HepG2 (cell line): ENCODE data around the gene CCNL1. TPM values are rescaled to one million over a fixed set of nuclear protein-coding genes. Genes with fewer than 3 reads are reported as not detected.

Experiments
- ATAC-seq: fragments of 200-7000 bp; cut with Tn5 transposase; 3 replicates; pipeline ENCODE4 v1.9.1; 2020; ENCODE audit warnings: mild to moderate bottlenecking, moderate library complexity
- BruUV-seq: library from RNA; stranded (reverse); fragments of 400-500 nt; replicated peaks from 2 replicates; lab custom pipeline; 2021; lab: Mats Ljungman, UMichigan
- CTCF ChIA-PET: fragments of 300-600 bp; formaldehyde crosslinking; extraction: SDS; loops from one replicate; lab custom pipeline; 2021; ENCODE audit warnings: low total read pairs, inconsistent platforms, low intra/inter-chr PET ratio; lab: Yijun Ruan, JAX
- POLR2A ChIA-PET: fragments of 350-600 bp; sonication (Branson Sonifier 250); formaldehyde crosslinking; loops from one replicate; lab custom pipeline; 2020; ENCODE audit warnings: antibody characterized with exemption, inconsistent platforms; lab: Yijun Ruan, JAX
- DNase-seq: peaks from one replicate; pipeline ENCODE4 v3.0.0-alpha.2; 2015; ENCODE audit warnings: low spot score
- FAIRE-seq: peaks from 3 replicates; lab custom pipeline; 2011; peaks lifted over from hg19 to GRCh38; lab: Jason Lieb, UNC
- H2AFZ ChIP-seq: one replicate; pipeline ENCODE4 v1.6.1; 2011; ENCODE audit warnings: low read length, inconsistent platforms
- H3K27ac ChIP-seq: fragments of 300-600 bp; 3 replicates; pipeline ENCODE4 v1.8.0; 2011; ENCODE audit warnings: mixed run types, mild to moderate bottlenecking, mixed read lengths, low read length, inconsistent platforms; ENCODE audit not compliant: insufficient read depth; ENCODE audit errors: extremely low read length
- H3K27me3 ChIP-seq, 2 experiments: fragments of 200-600 bp in 1 of 2; 2 replicates in 1 of 2; 3 replicates in 1 of 2; pipeline versions ENCODE4 v1.6.0 to v1.8.0; 2011; ENCODE audit warnings: low read length in 2 of 2, mild to moderate bottlenecking in 2 of 2, moderate library complexity in 2 of 2, inconsistent platforms in 1 of 2; ENCODE audit not compliant: insufficient read depth in 2 of 2, control insufficient read depth in 1 of 2
- H3K36me3 ChIP-seq, 2 experiments: fragments of 200-600 bp in 1 of 2; replicated peaks in 1 of 2; 2 replicates in 1 of 2; 3 replicates in 1 of 2; pipeline versions ENCODE4 v1.5.1 to v1.8.0; 2011; ENCODE audit warnings: low read length in 2 of 2, inconsistent platforms in 1 of 2; ENCODE audit not compliant: insufficient read depth in 2 of 2, control insufficient read depth in 1 of 2
- H3K4me1 ChIP-seq: 2 replicates; pipeline ENCODE4 v1.5.1; 2012; ENCODE audit warnings: low read length, inconsistent platforms; ENCODE audit not compliant: insufficient read depth
- H3K4me2 ChIP-seq: 2 replicates; pipeline ENCODE4 v1.6.0; 2011; ENCODE audit warnings: low read depth, low read length, inconsistent platforms
- H3K4me3 ChIP-seq, 3 experiments: fragments of 200-600 bp in 1 of 3; sonication (generic), shearing (Covaris generic) in 1 of 3; replicated peaks in 1 of 3; 2 replicates each; pipeline ENCODE4 v1.5.1; 2011 to 2016; ENCODE audit warnings: low read length in 3 of 3, inconsistent platforms in 2 of 3, low read depth in 2 of 3, mild to moderate bottlenecking in 2 of 3, control low read depth in 1 of 3, mixed read lengths in 1 of 3; ENCODE audit not compliant: insufficient read depth in 1 of 3
- H3K79me2 ChIP-seq: one replicate; pipeline ENCODE4 v1.6.1; 2011; ENCODE audit warnings: low read length, inconsistent platforms; ENCODE audit not compliant: insufficient read depth
- H3K9ac ChIP-seq: 2 replicates; pipeline ENCODE4 v1.6.0; 2011; ENCODE audit warnings: mild to moderate bottlenecking, low read depth, low read length, inconsistent platforms; ENCODE audit not compliant: insufficient read depth
- H3K9me3 ChIP-seq: 2 replicates; pipeline ENCODE4 v1.5.1; 2012; ENCODE audit warnings: mild to moderate bottlenecking, low read length
- H4K20me1 ChIP-seq: 2 replicates; pipeline ENCODE4 v1.6.0; 2011; ENCODE audit warnings: inconsistent platforms, mild to moderate bottlenecking, low read length, moderate library complexity; ENCODE audit not compliant: insufficient read depth
- ERF ChIP-seq: IDR thresholded peaks from 2 replicates; pipeline ENCODE4 v1.6.1; 2018; ENCODE audit warnings: missing biosample characterization, missing genetic modification reagents
- MYC ChIP-seq: sonication (generic); formaldehyde crosslinking; IDR thresholded peaks from 2 replicates; pipeline ENCODE4 v1.9.0; 2021; ENCODE audit warnings: missing genetic modification reagents, borderline replicate concordance
- POLR2A ChIP-seq, 2 experiments: IDR thresholded peaks; 2 replicates each; pipeline ENCODE4 v1.6.1; 2011; ENCODE audit warnings: low read depth in 2 of 2, low read length in 2 of 2, mild to moderate bottlenecking in 1 of 2, moderate library complexity in 1 of 2; ENCODE audit not compliant: insufficient read depth in 1 of 2
- RBFOX2 ChIP-seq: fragments of 200-400 bp; formaldehyde crosslinking; IDR thresholded peaks from 2 replicates; pipeline ENCODE4 v1.6.1; 2017; ENCODE audit warnings: low read depth, mild to moderate bottlenecking, low read length
- SP5 ChIP-seq: IDR thresholded peaks from 2 replicates; pipeline ENCODE4 v1.6.1; 2016; ENCODE audit warnings: low read depth, borderline replicate concordance
- WGBS: methylation state at CpG from one replicate; pipeline ENCODE4 v1.1.6; 2017; ENCODE audit warnings: low lambda C conversion rate; 5-methylcytosine and 5-hydroxymethylcytosine counted together
- in situ Hi-C: cut with HindIII; loops from 2 replicates; pipeline ENCODE4 v1.10.0; 2017; ENCODE audit warnings: low pct_unique_long_range_greater_than_20kb; ENCODE audit not compliant: extremely low pct_ligation_motif_present
- intact Hi-C: fragments of 100-400 bp; cut with micrococcal nuclease; formaldehyde crosslinking; loops from one replicate; pipeline ENCODE4 v1.10.0; 2022; ENCODE audit not compliant: unreplicated experiment
- polyA plus RNA-seq, 8 experiments: library from polyadenylated mRNA; depleted of rRNA in 3 of 8; stranded (reverse) in 7 of 8; unstranded in 1 of 8; fragments of >200 nt; fragmentation: Illumina TruSeq in 4 of 8; extraction: Trizol in 4 of 8; gene quantifications; 2 replicates each; pipeline versions ENCODE4 v1.2.1 to v1.2.3, GENCODE V29; 2011 to 2016; ENCODE audit warnings: low read depth in 4 of 8, missing spikeins in 1 of 8, mixed read lengths in 1 of 8; ENCODE audit not compliant: insufficient read depth in 1 of 8
- total RNA-seq, 5 experiments: library from RNA; depleted of rRNA; stranded (reverse); fragments of >200 nt; fragmentation: Illumina TruSeq; extraction: Trizol; gene quantifications; 2 replicates each; pipeline ENCODE4 v1.2.3, GENCODE V29; 2016; ENCODE audit warnings: low read depth in 1 of 5

The CCNL1 gene
- total and polyA plus RNA-seq, 2 of the 13 experiments (the other 11 are each of a cell fraction or from before 2014, with no cell fraction given): 151 to 303 TPM

DNA sequence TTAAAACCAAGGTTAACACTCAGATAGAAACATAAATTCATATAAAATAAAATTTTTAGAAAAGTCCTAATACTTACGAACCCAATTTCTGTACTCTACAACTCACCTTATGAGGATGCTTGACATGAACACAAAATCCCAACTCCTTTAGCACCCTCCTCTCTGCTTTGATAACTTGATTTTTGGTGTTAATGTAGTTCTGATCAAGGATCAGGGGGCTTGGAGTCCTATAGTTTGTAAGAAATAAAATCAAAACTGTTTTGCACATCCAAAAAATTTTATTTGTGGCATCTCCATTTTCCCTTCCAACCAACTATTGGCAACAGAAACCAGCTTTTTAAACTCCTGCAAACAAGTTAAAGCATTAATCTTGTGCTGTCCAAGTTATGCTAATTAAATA is 7.0 kb downstream of the CCNL1 start:
- in situ Hi-C loops: no loop called here

DNA sequence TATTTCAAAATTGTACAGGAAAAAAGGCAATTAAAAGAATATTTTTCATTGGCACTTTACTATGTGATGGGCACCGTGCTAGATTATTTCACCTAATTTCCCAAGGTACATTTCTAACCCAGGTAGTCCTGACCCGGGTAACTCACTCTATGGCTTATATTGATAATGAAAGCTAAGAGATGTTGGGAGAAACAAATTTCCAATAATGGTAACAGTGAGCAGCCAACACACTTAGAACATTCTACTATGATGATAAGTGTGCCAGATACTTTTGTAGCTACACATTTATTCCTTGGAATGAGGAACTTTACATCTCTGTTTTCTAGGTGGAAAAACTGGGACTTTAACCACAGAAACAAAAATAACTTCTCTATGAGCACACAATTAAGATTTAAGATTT is 7.5 kb downstream of the CCNL1 start:
- Histone ChIP-seq H3K9me3 (no peaks in the 10 kb centered on the region), H3K4me3 (no peak overlapping the region), H3K27me3 (no peaks in the 10 kb centered on the region), H3K36me3 (peaks cover 19 to 97% of the 10 kb centered on the region in 2 experiments), H3K4me2 (no peak overlapping the region), H3K4me1 (peaks cover 43% of the 10 kb centered on the region), H3K27ac (no peak overlapping the region), H2AFZ (no peak overlapping the region), H3K79me2 (peaks cover 49% of the 10 kb centered on the region), H4K20me1 (peaks cover 58% of the 10 kb centered on the region), H3K9ac (no peak overlapping the region)
- FAIRE-seq (no peak), DNase-seq (no peak), ATAC-seq (no peak)
- POLR2A ChIA-PET: no interaction called here
- intact Hi-C loops: no loop called here
- in situ Hi-C loops: no loop called here
- CTCF ChIA-PET: no interaction called here
- no peak for TF ChIP-seq ERF (CRISPR knock-in tag)
- TF ChIP-seq RBFOX2: peak; percentile 68; the same call in 1 of the 2 replicates
- no peak for TF ChIP-seq MYC (CRISPR knock-in tag)
- BruUV-seq: no TSS peak
- WGBS: 97% methylated on average over 2 of the region's 2 CpGs

More for the DNA sequence above, 7.0 kb downstream of the CCNL1 start:
- H3K36me3 ChIP-seq: peaks cover 19 to 97% of the 10 kb centered on the region in 2 experiments
- intact Hi-C loops: no loop called here
- POLR2A ChIA-PET: no interaction called here
- H2AFZ ChIP-seq: no peak overlapping the region
- no peak overlapping the region for H3K4me3 ChIP-seq
- H4K20me1 ChIP-seq: peaks cover 62% of the 10 kb centered on the region
- no peak for ATAC-seq
- no peak overlapping the region for H3K9ac ChIP-seq
- H3K4me2 ChIP-seq: no peak overlapping the region
- no peak for DNase-seq
- H3K27ac ChIP-seq: no peak overlapping the region
- no peak for FAIRE-seq
- peak in 1 of 2 experiments; percentile 3; a peak in 1 of 4 replicates for TF ChIP-seq POLR2A (IDR thresholded peaks at IDR 0.05; ENCODE audit: insufficient read depth in 1 of 2, low read depth in 2 of 2, low read length in 2 of 2)
- no peak for TF ChIP-seq SP5
- H3K79me2 ChIP-seq: peaks cover 54% of the 10 kb centered on the region
- peaks cover 48% of the 10 kb centered on the region for H3K4me1 ChIP-seq
- CTCF ChIA-PET: no interaction called here
- no TSS peak for BruUV-seq
- no peaks in the 10 kb centered on the region for H3K9me3 ChIP-seq
- WGBS: 98% methylated on average over 1 of the region's 1 CpG
- no peaks in the 10 kb centered on the region for H3K27me3 ChIP-seq
